ENCODE results near the gene WDR53. TPM values are rescaled to one million over a fixed set of nuclear protein-coding genes. Genes with fewer than 3 reads are reported as not detected.
A peak's percentile ranks its signal among the peaks of the same experiment; 100 is the strongest.

WDR53 gene
- total RNA-seq, 1 experiment from 2014 or later, result 18.6 TPM

DNA sequence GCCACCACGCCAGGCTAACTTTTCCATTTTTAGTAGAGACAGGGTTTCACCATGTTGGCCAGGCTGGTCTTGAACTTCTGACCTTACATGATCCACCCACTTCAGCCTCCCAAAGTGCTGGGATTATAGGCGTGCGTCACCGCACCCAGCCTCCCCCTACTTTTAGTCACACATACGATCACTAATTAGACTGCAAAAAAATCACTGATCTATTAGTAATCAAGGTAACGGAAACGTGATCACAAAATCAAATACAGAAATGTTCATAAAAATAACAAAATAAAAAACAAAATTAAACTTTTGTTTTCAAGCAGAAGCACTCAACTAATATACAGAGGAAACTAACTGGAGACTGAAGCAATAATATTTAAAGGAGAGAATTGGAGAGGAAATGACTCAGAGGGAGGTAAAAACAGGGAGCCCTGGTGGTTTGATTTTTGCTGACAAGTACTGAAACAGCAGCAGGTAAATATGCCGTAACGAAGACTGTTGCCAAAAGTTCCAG is 4.6 kb downstream of the WDR53 start:
- Histone ChIP-seq H3K4me1 (ENCODE audit: control insufficient read depth, insufficient read depth, low read length) (peaks cover 27% of the 10 kb centered on the region), H3K9me3 (ENCODE audit: control insufficient read depth, insufficient read depth, low read depth, low read length) (no peaks in the 10 kb centered on the region), H3K36me3 (ENCODE audit: control insufficient read depth, insufficient read depth, low read length) (peaks cover 8% of the 10 kb centered on the region; the same call in 1 of the 2 replicates), H3K4me3 (ENCODE audit: low read depth in 2 of 2, low read length in 2 of 2) (no peak overlapping the region), H3K27me3 (ENCODE audit: control insufficient read depth, insufficient read depth, low read length) (no peaks in the 10 kb centered on the region), H3K27ac (ENCODE audit: low read length) (no peak overlapping the region)
- BruUV-seq (replicated peaks), result no TSS peak
- no peak for TF ChIP-seq SIN3A (IDR thresholded peaks at IDR 0.05; ENCODE audit: borderline replicate concordance, insufficient read depth, low read depth, low read length)
- TF ChIP-seq, protein P1, sequence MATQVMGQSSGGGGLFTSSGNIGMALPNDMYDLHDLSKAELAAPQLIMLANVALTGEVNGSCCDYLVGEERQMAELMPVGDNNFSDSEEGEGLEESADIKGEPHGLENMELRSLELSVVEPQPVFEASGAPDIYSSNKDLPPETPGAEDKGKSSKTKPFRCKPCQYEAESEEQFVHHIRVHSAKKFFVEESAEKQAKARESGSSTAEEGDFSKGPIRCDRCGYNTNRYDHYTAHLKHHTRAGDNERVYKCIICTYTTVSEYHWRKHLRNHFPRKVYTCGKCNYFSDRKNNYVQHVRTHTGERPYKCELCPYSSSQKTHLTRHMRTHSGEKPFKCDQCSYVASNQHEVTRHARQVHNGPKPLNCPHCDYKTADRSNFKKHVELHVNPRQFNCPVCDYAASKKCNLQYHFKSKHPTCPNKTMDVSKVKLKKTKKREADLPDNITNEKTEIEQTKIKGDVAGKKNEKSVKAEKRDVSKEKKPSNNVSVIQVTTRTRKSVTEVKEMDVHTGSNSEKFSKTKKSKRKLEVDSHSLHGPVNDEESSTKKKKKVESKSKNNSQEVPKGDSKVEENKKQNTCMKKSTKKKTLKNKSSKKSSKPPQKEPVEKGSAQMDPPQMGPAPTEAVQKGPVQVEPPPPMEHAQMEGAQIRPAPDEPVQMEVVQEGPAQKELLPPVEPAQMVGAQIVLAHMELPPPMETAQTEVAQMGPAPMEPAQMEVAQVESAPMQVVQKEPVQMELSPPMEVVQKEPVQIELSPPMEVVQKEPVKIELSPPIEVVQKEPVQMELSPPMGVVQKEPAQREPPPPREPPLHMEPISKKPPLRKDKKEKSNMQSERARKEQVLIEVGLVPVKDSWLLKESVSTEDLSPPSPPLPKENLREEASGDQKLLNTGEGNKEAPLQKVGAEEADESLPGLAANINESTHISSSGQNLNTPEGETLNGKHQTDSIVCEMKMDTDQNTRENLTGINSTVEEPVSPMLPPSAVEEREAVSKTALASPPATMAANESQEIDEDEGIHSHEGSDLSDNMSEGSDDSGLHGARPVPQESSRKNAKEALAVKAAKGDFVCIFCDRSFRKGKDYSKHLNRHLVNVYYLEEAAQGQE (IDR thresholded peaks at IDR 0.05; ENCODE audit: insufficient read depth in 1 of 2, low read depth in 2 of 2, low read length in 1 of 2), result no peak
- TF ChIP-seq TCF7L2 (IDR thresholded peaks at IDR 0.05; ENCODE audit: low read depth, low read length), result no peak
- no peak for TF ChIP-seq POLR2AphosphoS5 (IDR thresholded peaks at IDR 0.05; ENCODE audit: low read depth, low read length)
- TF ChIP-seq, protein P2, sequence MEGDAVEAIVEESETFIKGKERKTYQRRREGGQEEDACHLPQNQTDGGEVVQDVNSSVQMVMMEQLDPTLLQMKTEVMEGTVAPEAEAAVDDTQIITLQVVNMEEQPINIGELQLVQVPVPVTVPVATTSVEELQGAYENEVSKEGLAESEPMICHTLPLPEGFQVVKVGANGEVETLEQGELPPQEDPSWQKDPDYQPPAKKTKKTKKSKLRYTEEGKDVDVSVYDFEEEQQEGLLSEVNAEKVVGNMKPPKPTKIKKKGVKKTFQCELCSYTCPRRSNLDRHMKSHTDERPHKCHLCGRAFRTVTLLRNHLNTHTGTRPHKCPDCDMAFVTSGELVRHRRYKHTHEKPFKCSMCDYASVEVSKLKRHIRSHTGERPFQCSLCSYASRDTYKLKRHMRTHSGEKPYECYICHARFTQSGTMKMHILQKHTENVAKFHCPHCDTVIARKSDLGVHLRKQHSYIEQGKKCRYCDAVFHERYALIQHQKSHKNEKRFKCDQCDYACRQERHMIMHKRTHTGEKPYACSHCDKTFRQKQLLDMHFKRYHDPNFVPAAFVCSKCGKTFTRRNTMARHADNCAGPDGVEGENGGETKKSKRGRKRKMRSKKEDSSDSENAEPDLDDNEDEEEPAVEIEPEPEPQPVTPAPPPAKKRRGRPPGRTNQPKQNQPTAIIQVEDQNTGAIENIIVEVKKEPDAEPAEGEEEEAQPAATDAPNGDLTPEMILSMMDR (IDR thresholded peaks at IDR 0.05), result no peak
- ATAC-seq (no peak), DNase-seq (ENCODE audit: low read depth, low spot score) (peak; percentile 64)
- intact Hi-C loops (cut with micrococcal nuclease; ENCODE audit: unreplicated experiment) (no loop called here), in situ Hi-C loops (cut with HindIII; ENCODE audit: low pct_unique_long_range_greater_than_20kb, low sequenced_read_pairs) (no loop called here)
- POLR2A ChIA-PET, result no interaction called here
- CTCF ChIA-PET, result no interaction called here

DNA sequence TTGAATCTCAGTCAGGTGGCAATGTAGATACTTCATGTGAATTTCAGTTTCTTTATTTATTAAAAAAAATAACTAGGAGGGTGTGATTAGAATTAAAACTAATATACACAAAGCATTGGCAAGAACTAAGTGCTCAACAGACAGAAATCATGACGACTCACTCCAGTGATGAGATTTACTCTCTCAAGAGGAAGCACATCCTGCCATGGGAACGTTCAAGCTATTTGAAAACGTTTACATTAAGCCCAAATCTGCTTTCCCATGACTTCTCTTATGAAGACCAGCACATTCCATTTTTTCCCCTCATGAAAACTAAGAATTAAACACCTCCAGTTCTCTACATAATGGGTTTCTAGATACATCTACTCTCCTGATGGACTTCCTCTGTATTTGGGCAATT is 8.5 kb downstream of the WDR53 start:
- ChIA-PET POLR2A (no interaction called here), CTCF (interaction anchor here (0.6 kb wide), 1 partner anchor 126 kb away, joined by 6 read pairs; no protein-coding TSS in a partner anchor)
- Histone ChIP-seq H3K36me3 (ENCODE audit: control insufficient read depth, insufficient read depth, low read length) (0 out of 2 replicates have a peak, but pooled peaks cover 3% of the 10 kb centered on the region), H3K9me3 (ENCODE audit: control insufficient read depth, insufficient read depth, low read depth, low read length) (no peaks in the 10 kb centered on the region), H3K27ac (ENCODE audit: low read length) (no peak overlapping the region), H3K4me1 (ENCODE audit: control insufficient read depth, insufficient read depth, low read length) (peaks cover 16% of the 10 kb centered on the region), H3K4me3 (ENCODE audit: low read depth in 2 of 2, low read length in 2 of 2) (no peak overlapping the region), H3K27me3 (ENCODE audit: control insufficient read depth, insufficient read depth, low read length) (no peaks in the 10 kb centered on the region)
- intact Hi-C loops (cut with micrococcal nuclease; ENCODE audit: unreplicated experiment), result no loop called here
- no peak for ATAC-seq
- TF ChIP-seq, protein P1 (IDR thresholded peaks at IDR 0.05; ENCODE audit: insufficient read depth in 1 of 2, low read depth in 2 of 2, low read length in 1 of 2), result no peak
- TF ChIP-seq POLR2AphosphoS5 (IDR thresholded peaks at IDR 0.05; ENCODE audit: low read depth, low read length) (no peak), SIN3A (IDR thresholded peaks at IDR 0.05; ENCODE audit: borderline replicate concordance, insufficient read depth, low read depth, low read length) (no peak), TCF7L2 (IDR thresholded peaks at IDR 0.05; ENCODE audit: low read depth, low read length) (no peak)
- TF ChIP-seq, protein P2 (IDR thresholded peaks at IDR 0.05), result no peak
- in situ Hi-C loops (cut with HindIII; ENCODE audit: low pct_unique_long_range_greater_than_20kb, low sequenced_read_pairs), result no loop called here
- no peak for DNase-seq (ENCODE audit: low read depth, low spot score)
- no TSS peak for BruUV-seq (replicated peaks)
